Measurements from ENCODE around the gene SYTL2.

The SYTL2 gene

GRCh38 chr11:85825616-85826015 lies 14.7 kb upstream of the SYTL2 start:
- DNase-seq, result no peak

DNA sequence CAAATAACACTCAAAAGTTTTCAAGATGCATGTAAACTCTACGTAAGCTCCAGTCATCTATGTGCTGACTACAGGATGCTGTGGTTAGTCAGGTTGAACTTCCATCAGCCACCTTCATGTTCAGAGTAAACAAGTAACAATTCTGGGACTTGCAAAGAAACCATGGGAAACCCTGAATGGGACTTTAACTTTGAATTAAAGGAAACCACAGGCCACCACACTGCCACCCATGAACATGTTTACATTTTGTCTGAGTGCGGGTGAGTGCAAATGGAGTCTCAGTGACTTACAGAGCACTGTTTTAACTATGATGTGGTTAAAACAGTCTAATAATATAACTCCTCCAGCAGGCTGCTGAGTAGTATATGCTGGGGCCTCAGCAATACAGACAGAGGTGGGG lies 12.9 kb upstream of the SYTL2 start:
- DNase-seq, result no peak

DNA sequence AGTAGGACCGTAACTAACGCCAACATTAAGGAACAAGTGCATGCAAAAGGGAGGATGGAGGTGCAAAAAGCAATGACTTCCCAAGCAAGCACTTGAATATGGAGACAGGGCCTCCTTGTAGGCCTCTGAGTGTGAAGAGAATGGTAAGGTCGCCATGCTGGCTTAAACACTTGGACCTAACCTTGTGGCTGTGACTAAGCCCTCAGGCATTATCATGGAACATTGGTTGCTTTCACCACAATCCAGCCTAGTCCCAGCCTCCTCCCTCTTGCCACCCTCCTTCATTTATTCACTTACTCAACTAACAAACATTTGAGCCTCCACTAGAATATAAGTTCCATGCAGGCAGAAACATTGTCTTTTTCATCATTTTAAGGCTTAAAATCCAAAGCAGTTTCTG lies 11.9 kb upstream of the SYTL2 start:
- DNase-seq, result no peak

DNA sequence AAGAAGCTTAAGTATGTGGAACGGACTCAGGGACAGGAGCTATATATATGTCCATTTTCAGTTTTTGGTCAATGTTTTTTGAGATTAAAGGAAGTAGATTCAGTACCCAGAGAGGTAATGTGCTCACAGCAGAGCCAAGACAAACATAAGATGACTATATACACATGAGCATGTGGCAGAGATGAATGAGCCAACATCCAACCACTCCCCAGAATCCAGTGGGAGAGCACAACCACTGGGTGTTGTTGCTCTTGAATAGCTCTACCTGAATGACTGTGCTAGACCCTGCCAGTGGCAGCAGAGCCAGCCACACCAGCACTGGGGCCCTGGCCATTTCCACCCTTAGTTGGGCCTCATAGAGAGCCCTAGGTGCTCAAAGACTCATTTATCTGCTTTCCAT lies 10.7 kb upstream of the SYTL2 start:
- DNase-seq, result no peak

DNA sequence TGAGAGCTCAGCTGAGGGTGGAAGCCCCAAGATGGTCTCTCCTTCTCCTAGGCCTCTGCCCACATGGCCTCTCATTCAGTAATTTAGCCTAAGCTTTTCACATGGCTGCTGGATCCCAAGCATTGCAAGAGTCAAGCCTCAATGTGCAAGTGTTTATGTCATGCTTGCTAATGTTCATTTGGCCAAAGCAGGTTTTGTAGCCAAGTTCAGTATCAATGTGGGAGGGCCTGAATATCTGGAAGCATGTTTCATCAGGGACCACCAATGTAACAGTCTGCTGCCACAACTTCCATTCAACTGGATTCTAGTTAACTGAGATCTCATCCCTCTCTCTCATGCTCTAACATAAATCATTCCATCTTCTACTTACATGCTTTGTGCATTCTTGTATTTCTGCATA lies 8.5 kb upstream of the SYTL2 start:
- no peak for DNase-seq

GRCh38 chr11:85815186-85815931 lies 4.4 kb upstream of the SYTL2 start:
- DNase-seq, result no peak

GRCh38 chr11:85813721-85814120 lies 2.8 kb upstream of the SYTL2 start:
- no peak for DNase-seq

GRCh38 chr11:85811624-85812023 lies 683 bp upstream of the SYTL2 start:
- DNase-seq, result no peak

DNA sequence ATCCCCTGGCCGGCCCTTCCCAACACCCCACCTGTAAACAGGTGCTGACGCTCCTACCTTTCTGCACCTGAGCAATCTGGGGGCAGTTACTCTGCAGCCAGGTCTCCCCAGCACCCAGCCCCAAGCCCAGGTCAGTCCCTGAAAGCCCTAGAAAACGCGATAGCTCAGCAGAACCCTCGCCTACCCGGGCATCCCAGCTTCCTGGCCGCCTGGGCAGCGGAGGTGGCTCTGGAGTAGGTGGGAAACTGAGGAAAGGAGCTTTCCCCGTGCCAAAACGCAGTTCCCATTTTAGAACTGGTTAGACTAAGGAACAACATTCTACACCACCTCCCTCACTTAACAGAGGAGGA lies 445 bp downstream of the SYTL2 start:
- no peak for DNase-seq

- no peak for DNase-seq
Measured at GRCh38 chr11:85809863-85810262, 1.1 kb downstream of the SYTL2 start.

DNA sequence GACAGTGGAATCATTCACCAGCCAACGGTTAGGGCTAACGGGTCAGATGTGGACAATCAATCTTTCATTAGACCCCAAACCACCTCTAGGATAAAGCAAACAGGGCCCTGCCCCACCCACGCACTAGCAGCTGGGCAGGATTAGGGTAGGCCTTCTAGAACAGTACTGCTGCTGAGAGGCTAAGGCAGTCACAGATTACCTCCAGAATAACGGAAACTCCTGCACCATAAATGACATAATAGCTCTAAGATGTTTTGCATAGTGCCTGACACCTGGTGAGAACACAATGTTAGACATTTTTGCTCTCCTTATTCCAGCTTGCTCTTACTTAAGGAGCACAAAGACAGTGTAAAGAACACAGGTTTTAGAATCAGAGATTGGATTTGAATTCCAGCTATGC lies 1.8 kb downstream of the SYTL2 start:
- DNase-seq, result no peak

DNA sequence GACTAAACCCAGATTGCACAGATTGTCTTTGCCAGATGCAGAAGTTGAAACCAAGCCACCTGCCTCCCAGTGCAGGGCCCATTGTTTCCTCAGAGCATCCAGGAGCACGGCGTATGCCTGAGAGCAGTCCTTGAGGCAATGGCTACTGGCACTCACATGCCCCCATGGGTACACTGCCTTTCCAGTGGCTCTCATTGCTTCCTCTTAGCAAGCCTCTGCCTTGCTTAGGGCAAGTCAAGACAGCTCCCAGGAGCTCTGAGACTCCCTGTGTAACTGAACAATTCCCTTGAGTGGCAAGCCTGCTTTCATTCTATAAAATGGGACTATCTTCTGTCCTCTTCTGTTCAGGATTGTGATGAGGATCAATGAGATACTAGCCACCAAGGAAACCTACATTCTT lies 4.1 kb downstream of the SYTL2 start:
- DNase-seq, result no peak

DNA sequence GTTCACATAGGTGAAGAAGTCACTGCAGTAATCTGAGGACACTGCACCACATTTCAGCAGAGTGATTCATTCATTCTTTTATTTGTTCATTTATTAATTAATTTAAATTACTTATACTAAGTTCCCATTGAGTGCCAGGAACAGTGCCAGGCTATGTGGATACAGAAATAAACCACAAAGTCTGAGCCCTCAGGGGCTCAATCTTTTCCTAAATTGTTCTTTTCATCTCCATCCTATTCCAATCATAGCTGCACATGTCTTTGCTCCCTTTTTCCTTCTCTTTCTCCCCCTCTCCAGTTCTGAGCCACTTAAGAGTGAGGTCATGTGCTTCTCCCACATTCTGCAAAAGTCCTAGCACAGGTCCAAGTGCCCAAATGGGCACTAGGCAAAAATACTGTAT lies 4.9 kb downstream of the SYTL2 start:
- no peak for DNase-seq

DNA sequence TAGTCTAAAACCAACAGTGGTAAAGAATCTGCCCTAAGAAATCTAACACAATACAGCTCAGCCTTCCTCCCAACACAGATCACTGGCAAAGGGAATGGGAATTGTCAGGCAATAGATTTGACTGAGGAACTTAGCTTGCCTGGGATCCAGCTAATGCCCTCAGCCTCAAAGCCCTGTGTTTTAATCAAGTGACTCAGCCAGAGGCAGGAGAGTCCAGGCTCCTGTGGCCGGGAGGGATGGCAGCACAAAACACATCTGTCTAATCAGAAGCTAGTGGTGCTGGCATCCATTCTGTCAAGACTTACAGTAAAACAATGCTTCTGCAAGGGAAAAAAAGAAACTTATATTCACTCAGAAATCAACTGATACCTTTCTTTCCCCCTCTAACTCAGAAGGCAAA lies 5.6 kb downstream of the SYTL2 start:
- no peak for DNase-seq

DNA sequence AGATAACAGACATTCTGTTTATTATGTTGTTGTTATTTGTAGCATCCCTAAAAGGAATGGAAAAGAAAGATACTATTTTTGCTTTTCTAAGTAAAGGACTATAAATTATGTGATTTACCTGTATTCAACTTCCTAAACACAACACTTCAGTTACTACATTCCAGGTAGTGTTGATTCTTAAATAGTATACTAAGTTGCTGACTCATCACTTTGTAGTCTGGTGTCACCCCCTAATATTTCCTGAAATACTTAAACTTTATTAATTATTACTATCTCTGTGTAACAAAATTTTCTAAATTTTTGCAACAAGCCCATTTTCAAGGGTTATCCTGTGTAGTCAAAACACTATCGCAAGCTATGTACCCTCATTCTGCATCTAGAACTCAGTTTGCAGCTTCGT lies 7.0 kb downstream of the SYTL2 start:
- DNase-seq, result no peak

DNA sequence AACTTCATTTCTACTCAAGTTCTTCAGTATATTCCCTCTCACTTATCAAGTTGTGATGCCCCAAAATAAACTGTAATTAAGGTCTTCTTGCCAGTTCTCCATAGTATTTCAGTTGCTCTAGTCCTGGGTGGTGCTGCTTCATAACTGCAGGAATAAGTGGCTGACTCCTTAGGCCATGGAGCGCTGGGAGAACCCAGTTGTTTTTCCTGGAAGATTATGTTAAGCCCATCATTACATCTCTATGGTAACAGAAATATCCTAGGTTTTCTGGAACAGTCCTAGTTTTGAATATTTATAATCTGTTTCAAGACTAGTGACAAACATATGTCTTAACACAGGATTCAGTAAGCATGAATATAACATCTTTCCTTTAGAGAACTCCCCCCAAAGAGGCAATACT lies 7.6 kb downstream of the SYTL2 start:
- DNase-seq, result no peak

GRCh38 chr11:85801527-85801926 lies 9.4 kb downstream of the SYTL2 start:
- no peak for DNase-seq

DNA sequence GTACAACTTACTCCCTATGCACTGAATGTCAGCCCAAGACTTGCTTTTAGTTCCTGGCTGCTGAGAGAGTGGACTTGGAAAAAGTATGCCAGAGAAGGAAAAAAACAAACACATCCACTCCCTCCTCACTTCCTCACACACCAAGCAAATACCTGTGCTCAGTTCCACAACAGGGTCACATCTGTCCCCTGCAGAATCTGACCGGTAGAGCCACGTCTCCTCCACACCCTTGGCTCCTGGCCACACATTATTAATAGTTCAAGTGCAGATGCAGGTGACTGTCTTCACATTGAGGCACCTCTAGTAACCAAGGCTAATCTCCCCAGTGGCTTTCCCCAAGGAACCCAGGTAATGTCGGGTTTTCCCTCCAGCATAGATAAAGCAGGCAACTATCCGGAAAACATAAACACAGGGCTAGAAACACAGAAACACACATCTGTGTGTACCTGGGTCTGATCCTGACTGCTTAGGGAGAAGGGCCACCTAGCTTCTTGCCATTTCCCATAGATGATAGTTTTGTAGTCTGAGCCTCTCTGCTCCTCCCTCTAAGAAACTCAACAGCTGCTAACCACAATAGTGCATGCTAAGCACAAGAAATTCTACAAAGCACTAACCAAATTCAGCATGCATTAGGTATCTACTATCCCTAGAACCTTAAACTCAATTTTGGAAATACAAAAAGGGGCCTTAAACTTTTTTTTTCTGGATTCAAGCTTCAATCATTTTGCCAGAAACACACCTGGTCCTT lies 10.2 kb downstream of the SYTL2 start:
- peak; percentile 60 for DNase-seq

- DNase-seq, result no peak
Measured at GRCh38 chr11:85799142-85799541, 11.8 kb downstream of the SYTL2 start.

- DNase-seq, result no peak
Measured at GRCh38 chr11:85798361-85798760, 12.6 kb downstream of the SYTL2 start.

DNA sequence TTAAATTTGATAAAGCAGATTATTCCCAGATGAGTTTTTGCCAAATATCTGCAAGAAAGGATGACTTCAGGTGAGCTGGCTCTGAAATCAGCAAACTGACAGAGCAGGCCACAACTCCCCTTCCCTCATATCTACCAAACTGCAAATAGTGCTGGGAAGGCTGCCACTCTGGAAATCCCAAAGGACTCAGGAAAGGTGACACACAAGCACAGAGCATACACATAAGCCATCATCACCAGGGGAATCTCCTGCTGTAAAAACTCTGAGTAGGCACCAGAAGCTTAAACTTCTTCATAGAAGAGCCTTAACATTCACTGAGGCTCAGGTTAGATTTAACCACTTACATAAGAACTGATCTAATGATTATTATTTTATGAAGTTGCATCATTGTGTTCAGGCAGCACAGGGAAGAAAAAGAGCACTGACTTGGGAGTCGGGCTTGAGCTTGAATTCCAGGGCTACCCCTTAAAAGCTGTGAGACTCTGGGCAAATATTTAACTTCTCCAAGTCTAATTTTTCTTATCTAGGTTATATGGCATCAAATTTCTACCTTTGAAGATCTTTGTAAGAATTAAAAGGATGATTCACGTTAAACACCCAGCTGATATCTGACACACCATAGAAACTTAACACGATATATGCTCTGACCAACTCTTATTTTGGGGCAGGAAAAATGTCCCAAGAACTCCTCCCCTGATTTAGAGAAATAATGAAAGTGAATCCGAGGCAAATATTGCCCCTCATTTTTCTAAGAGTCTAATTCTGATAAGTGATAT lies 15.0 kb downstream of the SYTL2 start:
- no peak for DNase-seq

GRCh38 chr11:85791409-85791990 lies 19.4 kb downstream of the SYTL2 start:
- DNase-seq, result no peak
